Esophagus muscularis mucosa (tissue), 3 donors: Measurements from ENCODE around the gene PRKN.

Source experiments
- CTCF ChIP-seq, 3 experiments: fragments of 200-600 bp in 2 of 3; fragments of 450-650 bp in 1 of 3; sonication (generic) in 2 of 3; IDR thresholded peaks; one replicate each; pipeline ENCODE4 v1.5.1; 2017 to 2019; ENCODE audit warnings: antibody characterized with exemption in 3 of 3, mild to moderate bottlenecking in 2 of 3, moderate library complexity in 1 of 3
- POLR2A ChIP-seq: fragments of 450-650 bp; IDR thresholded peaks from one replicate; pipeline ENCODE4 v1.6.1; 2017; ENCODE audit warnings: antibody characterized with exemption, moderate library complexity, mild to moderate bottlenecking, low read depth
- POLR2AphosphoS5 ChIP-seq, 2 donors: sonication (generic); formaldehyde crosslinking; IDR thresholded peaks; one replicate each; pipeline ENCODE4 v1.6.1; 2017; ENCODE audit warnings: antibody characterized with exemption in 2 of 2

GRCh38 chr6:161362266-161362665 lies 1365.3 kb downstream of the PRKN start:
- no peak for TF ChIP-seq CTCF (IDR thresholded peaks at IDR 0.05)
- no peak for TF ChIP-seq POLR2A
- no peak for TF ChIP-seq POLR2AphosphoS5 (IDR thresholded peaks at IDR 0.05)
